Ovary (tissue), 3 donors: ENCODE results near the gene FAM170B.

ENCODE experiments used
- CTCF ChIP-seq, 3 donors: fragments of 450-650 bp in 2 of 3; fragments of 200-600 bp in 1 of 3; IDR thresholded peaks; one replicate each; pipeline versions ENCODE4 v1.5.1 to v1.8.0; 2016 to 2022; ENCODE audit warnings: antibody characterized with exemption in 3 of 3, mild to moderate bottlenecking in 1 of 3
- EP300 ChIP-seq: sonication (generic); formaldehyde crosslinking; IDR thresholded peaks from one replicate; pipeline ENCODE4 v1.6.1; 2017; ENCODE audit warnings: antibody characterized with exemption
- POLR2A ChIP-seq: fragments of 450-650 bp; IDR thresholded peaks from one replicate; pipeline ENCODE4 v1.6.1; 2017; ENCODE audit warnings: antibody characterized with exemption, mild to moderate bottlenecking, moderate library complexity
- donor health status: DM: no; HTN: no; CAD: no.

GRCh38 chr10:49163741-49164140 lies 29.9 kb upstream of the FAM170B start:
- TF ChIP-seq CTCF (IDR thresholded peaks at IDR 0.05) (no peak), POLR2A (no peak), EP300 (no peak)
